HG03135 (cell line): Measurements from ENCODE around the gene FAM149B1.

Experiments used
- ATAC-seq: cut with Tn5 transposase; IDR thresholded peaks from one replicate; pipeline ENCODE4 v1.9.1; 2021; ENCODE audit warnings: mild to moderate bottlenecking, moderate library complexity; ENCODE audit not compliant: unreplicated experiment

Gene FAM149B1

DNA sequence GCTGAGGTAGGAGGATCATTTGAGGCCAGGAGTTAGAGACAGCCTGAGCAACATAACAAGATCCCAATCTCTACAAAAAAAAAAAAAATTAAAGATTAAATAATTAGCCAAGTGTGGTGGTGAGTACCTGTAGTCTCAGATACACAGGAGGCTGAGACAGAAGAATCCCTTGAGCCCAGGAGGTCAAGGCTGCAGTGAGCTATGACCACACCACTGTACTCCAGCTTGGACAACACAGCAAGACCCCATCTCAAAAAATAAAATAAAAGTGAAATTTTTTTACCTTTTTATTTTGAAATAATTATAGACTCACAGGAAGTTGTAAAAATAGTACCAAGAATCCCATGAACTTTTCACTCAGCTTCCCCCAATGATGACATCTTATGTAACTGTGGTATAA is 4.9 kb downstream of the FAM149B1 start:
- no peak for ATAC-seq

DNA sequence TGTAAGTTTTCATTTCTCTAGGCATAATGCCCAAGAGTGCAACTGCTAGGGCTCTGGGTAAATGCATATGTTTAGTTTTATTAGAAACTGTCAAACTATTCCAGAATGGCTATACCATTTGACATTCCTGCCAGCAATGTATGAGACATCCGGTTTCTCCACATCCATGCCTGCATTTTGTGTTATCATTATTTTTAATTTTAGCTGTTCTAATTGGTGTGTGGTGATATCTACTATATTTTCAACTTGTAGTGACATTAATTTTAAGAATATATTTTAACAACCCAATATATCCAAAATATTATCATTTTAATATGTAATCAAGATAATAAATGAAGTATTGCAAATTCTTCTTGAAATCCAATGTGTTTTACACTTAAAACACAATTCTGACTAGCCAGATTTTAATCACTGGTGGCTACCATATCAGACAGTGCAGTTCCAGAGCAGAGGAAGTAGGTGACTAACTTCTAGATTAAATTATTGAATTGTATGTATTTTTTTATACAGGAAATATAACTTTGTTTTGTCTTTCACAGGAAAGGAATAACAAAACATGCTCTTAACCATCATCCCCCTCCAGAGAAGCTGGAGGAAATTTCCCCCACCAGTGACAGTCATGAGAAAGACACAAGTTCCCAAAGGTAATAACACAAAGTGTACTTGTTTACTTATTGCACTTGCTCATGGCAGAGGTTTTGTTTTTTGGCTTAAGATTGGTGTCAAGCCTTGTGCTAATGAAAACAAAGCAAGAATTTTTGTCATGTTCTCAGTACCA is 6.4 kb downstream of the FAM149B1 start:
- ATAC-seq = no peak

DNA sequence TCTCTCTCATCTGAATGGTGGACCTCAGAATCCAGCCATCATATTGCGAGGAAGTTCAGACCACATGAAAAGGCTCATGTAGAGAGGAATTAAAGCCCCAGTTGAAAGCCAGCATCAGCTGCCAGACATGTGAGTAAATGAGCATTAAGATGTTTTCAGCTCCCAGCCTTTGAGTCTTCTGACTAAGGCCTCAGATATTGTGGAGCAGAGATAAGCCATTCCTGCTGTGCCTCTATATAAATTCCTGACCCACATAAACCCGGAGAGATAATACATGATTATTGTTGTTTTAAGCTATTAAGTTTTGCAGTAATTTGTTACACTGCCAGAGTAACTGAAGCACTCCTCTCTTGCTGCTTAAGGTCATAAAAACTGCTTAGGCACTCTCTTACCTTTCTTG is 14.6 kb downstream of the FAM149B1 start:
- ATAC-seq = no peak

DNA sequence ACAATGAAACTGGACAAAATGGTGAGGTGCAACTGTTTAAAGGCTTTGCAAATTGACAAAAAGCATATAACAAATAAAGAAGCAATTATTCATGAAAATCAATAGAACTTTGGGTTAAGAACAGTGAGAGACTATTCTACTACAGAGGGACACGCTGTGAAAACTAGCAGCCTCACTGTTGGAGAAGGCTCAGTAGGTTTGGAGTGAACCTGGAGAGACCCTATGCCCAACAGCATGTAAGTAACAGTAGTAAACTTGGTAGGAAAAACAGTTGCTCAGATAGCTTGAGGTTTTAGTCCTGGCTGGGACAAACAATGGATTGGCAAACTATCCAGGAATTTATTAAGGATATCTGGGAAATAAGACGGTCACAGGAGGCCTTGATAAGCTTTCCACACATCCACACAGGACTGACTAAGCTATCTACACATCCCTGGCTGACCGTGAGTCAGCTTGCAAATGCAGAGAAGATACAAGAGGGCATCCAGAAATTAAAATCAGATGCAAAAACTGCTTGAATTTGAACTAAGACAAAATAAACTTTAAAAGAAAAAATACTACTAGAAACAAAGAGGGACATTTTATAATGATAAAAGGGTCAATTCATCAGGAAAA is 15.9 kb downstream of the FAM149B1 start:
- ATAC-seq = no peak

DNA sequence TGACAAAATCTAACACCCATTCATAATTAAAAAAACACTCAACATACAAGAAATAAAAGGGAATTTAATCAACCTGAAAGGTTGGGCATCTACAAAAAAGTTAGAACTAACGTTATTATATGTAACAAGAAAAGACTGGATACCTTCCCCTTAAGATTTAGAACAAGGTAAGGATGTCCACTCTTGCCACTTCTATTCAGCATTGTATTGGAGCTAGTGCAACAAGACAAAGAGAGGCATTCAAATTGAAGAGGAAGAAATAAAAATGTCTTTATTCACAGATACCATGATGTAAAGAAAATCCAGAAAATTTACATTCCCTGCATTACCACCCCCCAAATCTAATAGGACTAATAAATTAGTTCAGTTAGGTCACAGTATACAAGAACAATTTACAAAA is 18.3 kb downstream of the FAM149B1 start:
- no peak for ATAC-seq

DNA sequence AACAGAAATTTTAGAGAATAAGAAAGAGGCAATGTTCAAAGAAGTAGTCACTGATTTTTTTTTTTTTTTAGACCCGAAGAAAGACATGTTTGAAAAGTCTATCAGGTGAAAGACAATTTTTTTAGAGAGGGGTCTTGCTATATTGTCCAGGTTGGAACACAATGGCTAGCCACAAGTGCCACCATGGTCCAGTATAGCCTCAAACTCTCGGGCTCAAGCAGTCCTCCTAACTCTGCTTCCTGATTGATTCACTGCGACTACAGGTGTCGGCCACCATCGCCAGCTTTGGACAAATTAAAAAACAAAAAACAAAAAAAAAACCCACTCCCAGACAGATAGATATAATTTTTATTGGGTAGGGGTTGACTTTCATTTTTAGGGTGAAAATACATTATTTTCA is 22.3 kb downstream of the FAM149B1 start:
- no peak for ATAC-seq

DNA sequence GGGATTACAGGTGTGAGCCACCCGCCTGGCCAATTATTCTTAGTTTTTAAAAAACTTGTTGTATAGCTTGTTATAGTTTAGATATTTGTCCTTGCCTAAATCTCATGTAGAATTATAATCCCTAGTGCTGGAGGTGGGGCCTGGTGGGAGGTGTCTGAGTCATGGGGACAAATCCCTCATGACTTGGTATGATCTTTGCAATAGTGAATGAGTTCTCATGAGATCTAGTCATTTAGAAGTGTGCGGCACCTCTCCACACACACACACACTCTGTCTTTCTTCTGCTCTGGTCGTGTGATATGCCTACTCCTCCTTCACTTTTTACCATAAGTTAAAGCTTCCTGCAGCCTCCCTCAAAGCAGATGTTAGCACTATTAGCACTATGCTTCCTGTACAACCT is 37.2 kb downstream of the FAM149B1 start:
- no peak for ATAC-seq

DNA sequence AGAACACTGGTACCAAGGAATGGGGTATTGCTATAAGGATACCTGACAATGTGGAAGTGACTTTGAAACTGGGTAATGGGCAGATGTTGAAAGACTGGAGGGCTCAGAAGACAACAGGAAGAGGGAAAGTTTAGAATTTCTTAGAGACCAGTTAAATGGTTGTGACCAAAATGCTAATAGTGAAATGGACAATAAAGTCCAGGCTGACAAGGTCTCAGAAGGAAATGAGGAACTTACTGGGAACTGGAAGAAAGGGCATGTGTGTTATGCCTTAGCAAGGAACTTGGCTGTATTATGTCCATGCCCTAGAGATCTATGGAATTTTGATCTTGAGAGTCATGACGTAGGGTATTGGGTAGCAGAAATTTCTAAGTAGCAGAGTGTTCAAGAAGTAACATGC is 38.0 kb downstream of the FAM149B1 start:
- ATAC-seq = no peak

DNA sequence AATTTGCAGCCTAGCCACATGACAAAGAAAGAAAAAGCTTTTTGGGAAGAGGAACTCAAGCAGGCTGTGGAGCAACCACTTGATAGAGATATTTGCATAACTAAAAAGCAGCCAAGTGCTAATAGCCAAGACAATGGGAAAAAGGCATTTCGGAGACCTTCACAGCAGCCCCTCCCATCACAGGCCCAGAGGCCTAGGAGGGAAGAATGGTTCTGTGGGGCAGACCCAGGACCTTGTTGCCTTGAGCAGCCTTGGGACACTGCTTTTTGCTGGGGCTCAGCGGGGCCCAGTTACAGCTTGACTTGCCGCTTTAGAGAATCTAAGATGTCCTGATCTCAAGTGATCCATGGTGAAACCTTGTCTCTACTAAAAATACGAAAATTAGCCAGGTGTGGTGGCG is 38.5 kb downstream of the FAM149B1 start:
- ATAC-seq = no peak

DNA sequence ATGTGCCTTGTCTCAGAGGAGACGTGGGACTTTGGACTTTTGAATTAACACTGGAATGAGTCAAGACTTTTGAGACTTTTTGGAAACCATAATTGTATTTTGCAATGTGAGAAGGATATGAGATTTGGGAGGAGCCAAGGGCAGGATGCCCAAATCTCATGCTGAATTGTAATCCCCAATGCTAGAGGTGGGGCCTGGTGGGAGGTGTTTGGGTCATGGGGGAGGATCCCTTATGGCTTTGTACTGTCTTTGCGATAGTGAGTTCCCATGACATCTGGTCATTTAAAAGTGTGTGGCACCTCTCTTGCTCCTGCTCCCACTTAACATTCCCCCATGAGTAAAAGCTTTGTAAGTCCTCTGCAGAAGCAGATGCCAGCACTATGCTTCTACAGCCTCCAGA is 40.0 kb downstream of the FAM149B1 start:
- ATAC-seq = no peak

DNA sequence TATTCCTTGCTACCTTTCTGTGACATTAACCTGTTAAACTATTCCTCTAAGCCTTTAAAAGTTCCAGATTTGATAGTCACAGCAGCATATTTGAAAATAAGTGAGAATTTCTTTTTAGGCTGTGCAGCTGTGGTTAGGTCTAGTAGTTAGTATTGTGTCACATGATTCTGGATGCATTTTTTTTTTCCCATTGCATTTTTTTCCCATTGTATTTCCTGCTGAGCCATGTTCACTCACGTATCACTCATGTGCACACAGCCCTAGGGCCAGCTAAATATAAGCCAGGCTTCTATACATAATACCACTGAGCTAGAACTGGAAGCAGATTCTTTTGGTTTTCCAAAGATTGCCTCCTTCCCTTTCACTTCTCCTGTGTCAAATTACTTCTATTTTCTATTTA is 41.8 kb downstream of the FAM149B1 start:
- ATAC-seq = no peak

DNA sequence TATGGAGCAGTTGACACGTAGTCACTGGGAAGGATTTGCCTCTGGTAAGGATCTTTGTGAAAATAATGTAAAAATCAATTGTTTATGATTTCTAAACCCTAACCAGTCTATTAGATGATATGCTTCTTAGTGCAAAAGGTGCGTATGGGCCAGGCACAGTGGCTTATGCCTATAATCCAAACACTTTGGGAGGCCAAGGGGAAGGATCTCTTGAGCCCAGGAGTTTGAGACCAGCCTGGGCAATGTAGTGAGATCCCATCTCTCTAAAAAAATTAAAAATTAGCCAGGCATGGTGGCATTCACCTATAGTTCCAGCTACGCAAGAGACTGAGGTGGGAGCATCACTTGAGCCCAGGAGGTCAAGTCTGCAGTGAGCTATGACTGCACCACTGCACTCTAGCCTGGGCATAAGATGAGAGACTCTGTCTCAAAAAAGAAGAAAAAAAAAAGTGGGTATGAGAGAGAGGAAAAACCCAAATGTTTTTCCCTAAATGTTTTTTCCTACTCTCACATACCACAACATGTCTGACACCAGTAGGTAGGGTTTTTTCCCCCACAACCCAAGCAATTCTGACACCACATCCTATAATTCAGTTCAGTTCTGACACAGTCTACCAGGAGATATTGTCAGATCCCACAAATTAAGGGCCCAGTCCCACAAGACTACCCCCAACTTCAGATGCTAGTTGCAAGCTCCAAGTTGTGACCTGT is 42.6 kb downstream of the FAM149B1 start:
- ATAC-seq = no peak

DNA sequence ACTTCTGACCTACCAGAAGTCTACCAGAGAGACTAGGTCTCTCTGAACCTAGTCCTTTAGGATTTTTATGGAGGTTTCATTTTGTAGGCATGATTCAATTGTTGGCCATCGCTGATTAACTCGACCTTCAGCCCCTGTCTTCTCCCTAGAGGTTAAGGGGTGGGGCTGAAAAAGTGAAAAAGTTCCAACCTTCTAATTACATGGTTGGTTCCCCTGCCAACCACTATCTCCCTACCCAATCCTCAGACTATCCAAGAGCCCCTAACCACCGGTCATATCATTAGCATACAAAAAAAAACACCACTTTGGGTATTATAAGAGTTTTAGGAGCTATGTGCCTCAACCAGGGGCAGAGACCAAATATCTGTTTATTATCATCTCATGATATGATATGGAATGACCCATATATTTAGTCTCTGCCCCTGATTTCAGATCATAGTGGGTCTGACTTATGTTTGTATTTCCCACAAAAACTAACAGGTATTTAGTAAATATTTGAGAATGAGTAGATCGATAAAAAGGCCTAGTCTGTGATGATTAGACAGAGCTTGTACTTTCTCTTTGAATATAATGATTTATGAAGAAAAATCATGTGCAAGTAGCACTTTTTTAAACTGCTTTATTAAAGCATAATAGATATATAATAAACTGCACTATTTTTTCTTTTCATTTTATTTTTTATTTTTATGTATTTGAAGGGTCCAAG is 43.3 kb downstream of the FAM149B1 start:
- ATAC-seq = no peak

DNA sequence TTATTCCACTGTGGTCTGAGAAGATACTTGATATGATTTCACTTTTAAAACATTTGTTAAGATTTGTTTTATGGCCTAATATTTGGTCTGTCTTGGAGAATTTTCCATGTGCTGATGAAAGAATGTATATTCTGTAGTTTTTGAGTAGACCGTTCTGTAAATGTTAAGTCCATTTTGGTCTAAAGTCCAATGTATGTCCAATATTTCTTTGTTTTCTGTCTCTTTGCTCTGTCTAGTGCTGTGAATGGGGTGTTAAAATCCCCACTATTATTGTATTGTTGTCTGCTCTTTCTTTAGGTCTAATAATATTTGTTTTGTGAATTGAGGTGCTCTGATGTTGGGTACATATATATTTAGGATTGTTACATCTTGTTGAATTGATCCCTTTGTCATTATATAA is 47.8 kb downstream of the FAM149B1 start:
- no peak for ATAC-seq

DNA sequence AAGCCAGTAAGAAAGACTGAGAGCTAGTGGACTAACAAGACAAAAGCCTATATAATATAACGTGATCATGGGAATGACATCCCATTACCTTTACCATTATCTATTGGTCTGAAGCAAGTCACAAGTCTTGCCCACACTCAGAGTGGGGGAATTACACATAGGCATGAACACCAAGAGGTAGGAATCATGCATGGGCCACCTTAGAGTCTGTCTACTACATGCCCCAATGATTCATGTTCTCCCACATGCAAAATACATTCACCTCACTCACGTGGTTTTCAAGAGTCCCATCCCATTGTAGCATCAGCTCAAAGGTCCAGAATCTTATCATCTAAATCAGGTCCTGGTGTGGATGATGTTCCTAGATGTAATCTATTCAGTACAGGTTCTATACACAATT is 49.7 kb downstream of the FAM149B1 start:
- no peak for ATAC-seq

DNA sequence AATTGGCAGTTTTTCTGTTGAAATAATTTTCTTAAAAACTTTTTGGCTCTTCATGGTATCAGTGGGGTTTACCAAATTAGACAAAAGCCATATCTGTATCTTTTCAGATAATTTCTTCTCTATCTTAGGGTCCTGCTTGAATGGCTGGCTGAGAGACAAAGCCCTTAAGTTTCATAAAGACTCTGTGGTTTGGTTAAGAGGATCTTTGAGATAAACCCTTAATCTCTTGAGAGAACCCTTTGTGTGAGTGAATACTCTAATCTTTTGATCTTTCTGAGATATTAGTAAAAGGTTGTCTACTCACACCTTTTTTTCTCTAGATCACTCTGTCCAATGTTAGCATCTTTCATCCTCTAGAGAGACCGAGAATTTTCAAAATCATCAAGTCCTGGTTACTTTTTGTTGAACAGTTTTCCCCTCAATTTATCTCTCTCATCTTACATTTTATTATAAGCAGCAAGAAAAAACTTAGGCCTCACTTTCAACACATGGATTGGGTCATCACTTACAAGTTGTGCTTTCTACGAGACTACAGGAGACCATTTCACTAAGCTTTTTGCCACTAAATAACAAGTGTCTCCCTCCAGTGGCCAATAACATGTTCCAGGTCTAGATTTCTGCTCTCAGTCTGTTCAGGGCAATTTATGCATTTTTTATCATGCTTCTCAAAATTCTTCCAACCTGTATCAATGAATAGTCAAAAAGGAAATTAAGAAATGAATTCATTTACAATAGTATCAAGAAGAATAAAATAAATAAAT is 50.7 kb downstream of the FAM149B1 start:
- no peak for ATAC-seq

DNA sequence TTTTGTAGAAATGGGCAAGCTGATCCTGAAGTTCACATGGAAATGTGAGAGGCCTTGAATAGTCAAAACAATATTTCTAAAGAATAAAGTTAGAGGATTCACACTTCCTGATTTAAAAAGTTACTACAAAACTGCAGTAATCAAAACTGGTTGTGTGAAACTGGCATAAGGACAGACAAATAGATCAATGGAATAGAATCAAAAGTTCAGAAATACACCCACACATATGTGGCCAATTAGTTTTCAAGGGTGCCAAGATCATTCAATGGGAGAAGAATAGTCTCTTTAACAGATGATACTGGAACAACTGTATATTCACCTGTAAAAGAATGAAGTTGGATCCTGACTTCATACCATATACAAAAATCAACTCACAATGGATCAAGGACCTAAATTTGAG is 51.5 kb downstream of the FAM149B1 start:
- ATAC-seq = no peak

DNA sequence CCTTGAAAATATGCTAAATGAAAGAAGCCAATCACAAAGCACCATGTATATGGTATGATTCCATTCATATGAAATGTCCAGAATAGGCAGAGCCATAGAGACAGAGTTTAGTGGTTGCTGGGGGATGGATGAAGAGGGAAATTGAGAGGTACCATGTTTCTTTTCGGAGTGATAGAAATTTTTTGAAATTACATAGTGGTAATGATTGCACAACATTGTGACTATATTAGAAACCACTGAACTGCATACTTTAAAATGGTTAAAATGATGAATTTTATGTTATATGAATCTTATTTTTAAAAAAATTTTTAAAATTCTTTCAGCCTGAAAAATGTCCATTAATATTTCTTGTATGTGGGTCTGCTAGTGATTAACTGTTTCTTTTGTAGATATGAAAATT is 53.1 kb downstream of the FAM149B1 start:
- no peak for ATAC-seq

DNA sequence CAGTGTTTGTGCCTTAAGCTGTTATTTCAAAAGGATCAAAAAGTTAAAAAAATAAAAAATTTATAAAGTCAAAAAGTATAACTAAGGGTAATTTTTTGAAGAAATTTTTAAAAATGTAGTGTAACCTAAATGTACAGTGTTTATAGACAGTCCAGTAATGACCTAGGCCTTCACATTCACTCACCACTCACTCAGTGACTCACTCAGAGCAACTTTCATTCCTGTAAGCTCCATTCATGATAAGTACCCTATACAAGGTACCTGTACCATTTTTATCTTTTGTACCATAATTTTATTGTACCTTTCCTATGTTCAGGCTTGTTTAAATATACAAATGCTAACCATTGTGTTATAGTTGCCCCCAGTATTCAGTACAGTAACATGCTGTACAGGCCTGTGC is 57.6 kb downstream of the FAM149B1 start:
- no peak for ATAC-seq

DNA sequence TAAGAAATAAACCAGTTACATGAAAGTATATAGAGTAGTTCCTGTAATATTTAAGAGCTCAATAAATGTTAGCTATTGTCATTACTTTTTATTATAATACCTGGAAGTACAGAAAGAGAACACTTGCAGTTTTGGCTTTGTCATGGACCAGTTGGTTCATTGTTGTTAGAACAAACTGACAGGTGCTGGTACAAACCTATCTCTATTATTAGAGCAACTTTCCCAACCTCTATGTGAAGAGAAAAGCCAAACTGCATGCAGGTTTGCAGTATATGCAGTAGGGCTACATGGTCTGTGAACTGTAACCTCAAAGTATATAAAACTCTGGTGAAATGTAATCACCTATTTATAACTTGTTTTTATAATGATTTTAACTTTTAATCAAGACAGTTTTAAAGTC is 58.7 kb downstream of the FAM149B1 start:
- no peak for ATAC-seq

DNA sequence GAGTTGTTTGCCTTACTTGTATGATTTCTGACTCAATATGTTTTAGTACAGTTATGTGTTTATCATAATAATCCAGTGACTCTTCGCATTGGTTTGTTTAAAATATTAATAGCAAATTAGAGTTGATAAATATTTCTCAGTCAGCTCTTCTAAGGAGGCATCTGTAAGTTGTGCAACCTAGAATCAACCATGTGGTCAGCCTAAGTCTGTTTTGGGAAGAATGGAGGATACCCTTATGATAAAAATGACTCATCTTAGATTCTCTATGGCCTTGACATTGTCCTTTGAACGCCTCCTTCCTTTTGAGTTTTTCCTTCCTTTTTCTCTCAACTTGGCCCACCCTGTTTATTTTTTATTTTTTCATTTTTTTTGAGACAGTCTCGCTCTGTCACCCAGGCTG is 60.3 kb downstream of the FAM149B1 start:
- no peak for ATAC-seq
